ENCODE measurements around the gene GMPPA. TPM values are rescaled to one million over a fixed set of nuclear protein-coding genes. Genes with fewer than 3 reads are reported as not detected.

The GMPPA gene
- 10 to 100 TPM; 19.0 to 29.8 TPM for total RNA-seq
- 10 to 100 TPM; 19.2 to 23.6 TPM for polyA plus RNA-seq (ENCODE audit: insufficient read length in 2 of 2)
- long read RNA-seq, donor 1, partial matches to known transcripts, result 5 of 11 reads
- long read RNA-seq, donor 1, other reads (novel, unspliced or antisense), result 0 of 11 reads
- long read RNA-seq, donor 2, result 0 reads
- long read RNA-seq, donor 3, partial matches to known transcripts, result 0 of 2 reads
- long read RNA-seq, donor 3, other reads (novel, unspliced or antisense), result 0 of 2 reads
- long read RNA-seq, donor 4, partial matches to known transcripts, result 5 of 8 reads
- long read RNA-seq, donor 4, other reads (novel, unspliced or antisense), result 0 of 8 reads

- peak within 1 kb of the TSS; percentile 76 for H3K4me3 ChIP-seq (ENCODE audit: low read depth, low read length)
- H3K9me3 ChIP-seq (ENCODE audit: control insufficient read depth, insufficient read depth, low read length), result no peaks in the 10 kb centered on the region
- under 1% methylated on average over 44 of the region's 49 CpGs for WGBS (ENCODE audit: insufficient coverage)
- peaks cover 33% of the 10 kb centered on the region for H3K4me1 ChIP-seq (ENCODE audit: control insufficient read depth, insufficient read depth, low read length)
- peak within 1 kb of the TSS; percentile 72 for H3K27ac ChIP-seq (ENCODE audit: low read depth, low read length)
- H3K36me3 ChIP-seq (ENCODE audit: control insufficient read depth, insufficient read depth, low read length), result peaks cover 10% of the 10 kb centered on the region
- peaks cover 43% of the 10 kb centered on the region for H3K27me3 ChIP-seq (ENCODE audit: control insufficient read depth, insufficient read depth, low read length)
- DNase-seq (ENCODE audit: low read depth in 4 of 6, low spot score in 6 of 6), result peak; percentile 83 to 98 (median 88)
Observed at GRCh38 chr2:219498280-219499057, at the start of gene GMPPA. Gene GMPPA, plus strand, starts transcription at chr2:219498891. Its CDS starts 1,085 bp downstream, at chr2:219499976.

- Histone ChIP-seq H3K4me1 (ENCODE audit: control insufficient read depth, insufficient read depth, low read length) (peaks cover 75% of the 10 kb centered on the region), H3K4me3 (ENCODE audit: low read depth, low read length) (no peak overlapping the region), H3K36me3 (ENCODE audit: control insufficient read depth, insufficient read depth, low read length) (peaks cover 59% of the 10 kb centered on the region), H3K27ac (ENCODE audit: low read depth, low read length) (no peak overlapping the region), H3K9me3 (ENCODE audit: control insufficient read depth, insufficient read depth, low read length) (no peaks in the 10 kb centered on the region), H3K27me3 (ENCODE audit: control insufficient read depth, insufficient read depth, low read length) (peaks cover 13% of the 10 kb centered on the region)
- 90% methylated on average over 5 of the region's 5 CpGs for WGBS (ENCODE audit: insufficient coverage)
- DNase-seq (ENCODE audit: low read depth in 4 of 6, low spot score in 6 of 6), result no peak
Observed at GRCh38 chr2:219449609-219450008, 49.1 kb upstream of the GMPPA start.

GRCh38 chr2:219451661-219452360 lies 46.9 kb upstream of the GMPPA start:
- Histone ChIP-seq H3K4me1 (ENCODE audit: control insufficient read depth, insufficient read depth, low read length) (peaks cover 56% of the 10 kb centered on the region), H3K27ac (ENCODE audit: low read depth, low read length) (peak overlapping the region; percentile 90)
- 48% methylated on average over 17 of the region's 18 CpGs for WGBS (ENCODE audit: insufficient coverage)

GRCh38 chr2:219452361-219453317 lies 46.1 kb upstream of the GMPPA start:
- Histone ChIP-seq H3K27me3 (ENCODE audit: control insufficient read depth, insufficient read depth, low read length) (peaks cover 8% of the 10 kb centered on the region), H3K27ac (ENCODE audit: low read depth, low read length) (peak overlapping the region; percentile 90), H3K9me3 (ENCODE audit: control insufficient read depth, insufficient read depth, low read length) (no peaks in the 10 kb centered on the region), H3K36me3 (ENCODE audit: control insufficient read depth, insufficient read depth, low read length) (peaks cover 56% of the 10 kb centered on the region), H3K4me1 (ENCODE audit: control insufficient read depth, insufficient read depth, low read length) (peaks cover 49% of the 10 kb centered on the region), H3K4me3 (ENCODE audit: low read depth, low read length) (no peak overlapping the region)
- peak in 2 of 6 donors; percentile 62 to 66 for DNase-seq (ENCODE audit: low read depth in 4 of 6, low spot score in 6 of 6)
- WGBS (ENCODE audit: insufficient coverage), result 53% methylated on average over 18 of the region's 23 CpGs

More at GRCh38 chr2:219451661-219452360, 46.9 kb upstream of the GMPPA start:
- Histone ChIP-seq H3K4me3 (ENCODE audit: low read depth, low read length) (no peak overlapping the region), H3K9me3 (ENCODE audit: control insufficient read depth, insufficient read depth, low read length) (no peaks in the 10 kb centered on the region), H3K27me3 (ENCODE audit: control insufficient read depth, insufficient read depth, low read length) (peaks cover 10% of the 10 kb centered on the region), H3K36me3 (ENCODE audit: control insufficient read depth, insufficient read depth, low read length) (peaks cover 60% of the 10 kb centered on the region)
- peak in 2 of 6 donors; percentile 54 to 64 for DNase-seq (ENCODE audit: low read depth in 4 of 6, low spot score in 6 of 6)

GRCh38 chr2:219453671-219454590 lies 44.8 kb upstream of the GMPPA start:
- peaks cover 6% of the 10 kb centered on the region for H3K27me3 ChIP-seq (ENCODE audit: control insufficient read depth, insufficient read depth, low read length)
- DNase-seq (ENCODE audit: low read depth in 4 of 6, low spot score in 6 of 6), result peak in 3 of 6 donors; percentile 67 to 89 (median 86)
- H3K36me3 ChIP-seq (ENCODE audit: control insufficient read depth, insufficient read depth, low read length), result peaks cover 52% of the 10 kb centered on the region
- H3K27ac ChIP-seq (ENCODE audit: low read depth, low read length), result peak overlapping the region; percentile 90
- H3K4me1 ChIP-seq (ENCODE audit: control insufficient read depth, insufficient read depth, low read length), result peaks cover 46% of the 10 kb centered on the region
- H3K4me3 ChIP-seq (ENCODE audit: low read depth, low read length), result no peak overlapping the region
- WGBS (ENCODE audit: insufficient coverage), result 71% methylated on average over 1 of the region's 10 CpGs
- no peaks in the 10 kb centered on the region for H3K9me3 ChIP-seq (ENCODE audit: control insufficient read depth, insufficient read depth, low read length)

GRCh38 chr2:219455581-219455980 lies 43.1 kb upstream of the GMPPA start:
- Histone ChIP-seq H3K36me3 (ENCODE audit: control insufficient read depth, insufficient read depth, low read length) (peaks cover 51% of the 10 kb centered on the region), H3K4me3 (ENCODE audit: low read depth, low read length) (no peak overlapping the region), H3K4me1 (ENCODE audit: control insufficient read depth, insufficient read depth, low read length) (peaks cover 54% of the 10 kb centered on the region), H3K27ac (ENCODE audit: low read depth, low read length) (no peak overlapping the region), H3K27me3 (ENCODE audit: control insufficient read depth, insufficient read depth, low read length) (no peaks in the 10 kb centered on the region), H3K9me3 (ENCODE audit: control insufficient read depth, insufficient read depth, low read length) (no peaks in the 10 kb centered on the region)
- DNase-seq (ENCODE audit: low read depth in 4 of 6, low spot score in 6 of 6), result no peak
- no CpG with 5 or more reads among the region's 6 CpGs for WGBS (ENCODE audit: insufficient coverage)

- Histone ChIP-seq H3K4me3 (ENCODE audit: low read depth, low read length) (no peak overlapping the region), H3K27ac (ENCODE audit: low read depth, low read length) (no peak overlapping the region), H3K4me1 (ENCODE audit: control insufficient read depth, insufficient read depth, low read length) (peaks cover 43% of the 10 kb centered on the region), H3K36me3 (ENCODE audit: control insufficient read depth, insufficient read depth, low read length) (peaks cover 60% of the 10 kb centered on the region), H3K27me3 (ENCODE audit: control insufficient read depth, insufficient read depth, low read length) (no peaks in the 10 kb centered on the region), H3K9me3 (ENCODE audit: control insufficient read depth, insufficient read depth, low read length) (no peaks in the 10 kb centered on the region)
- DNase-seq (ENCODE audit: low read depth in 4 of 6, low spot score in 6 of 6), result no peak
- WGBS (ENCODE audit: insufficient coverage), result 87% methylated on average over 5 of the region's 5 CpGs
Observed at GRCh38 chr2:219457784-219458369, 40.8 kb upstream of the GMPPA start.

GRCh38 chr2:219458996-219459395 lies 39.7 kb upstream of the GMPPA start:
- H3K27ac ChIP-seq (ENCODE audit: low read depth, low read length), result no peak overlapping the region
- H3K9me3 ChIP-seq (ENCODE audit: control insufficient read depth, insufficient read depth, low read length), result no peaks in the 10 kb centered on the region
- H3K4me1 ChIP-seq (ENCODE audit: control insufficient read depth, insufficient read depth, low read length), result peaks cover 32% of the 10 kb centered on the region
- WGBS (ENCODE audit: insufficient coverage), result 80% methylated on average over 8 of the region's 8 CpGs
- no peak overlapping the region for H3K4me3 ChIP-seq (ENCODE audit: low read depth, low read length)
- no peak for DNase-seq (ENCODE audit: low read depth in 4 of 6, low spot score in 6 of 6)
- H3K27me3 ChIP-seq (ENCODE audit: control insufficient read depth, insufficient read depth, low read length), result no peaks in the 10 kb centered on the region
- peaks cover 57% of the 10 kb centered on the region for H3K36me3 ChIP-seq (ENCODE audit: control insufficient read depth, insufficient read depth, low read length)

All from spinal cord (tissue), 10 donors.